ENCODE results near the gene SCYL1.

GRCh38 chr11:65578667-65579066 is 53.8 kb downstream of the SCYL1 start:
- TF ChIP-seq CTCF (IDR thresholded peaks at IDR 0.05): no peak
- TF ChIP-seq POLR2A (IDR thresholded peaks at IDR 0.05): no peak
